ENCODE data around the gene TGFB1. TPM values are rescaled to one million over a fixed set of nuclear protein-coding genes. Genes with fewer than 3 reads are reported as not detected.
A peak's percentile ranks its signal among the peaks of the same experiment; 100 is the strongest.

The TGFB1 gene
- total and polyA plus RNA-seq, 2 of the 13 experiments (the other 11 are each of a cell fraction or from before 2014, with no cell fraction given): 4.1 to 5.4 TPM

DNA sequence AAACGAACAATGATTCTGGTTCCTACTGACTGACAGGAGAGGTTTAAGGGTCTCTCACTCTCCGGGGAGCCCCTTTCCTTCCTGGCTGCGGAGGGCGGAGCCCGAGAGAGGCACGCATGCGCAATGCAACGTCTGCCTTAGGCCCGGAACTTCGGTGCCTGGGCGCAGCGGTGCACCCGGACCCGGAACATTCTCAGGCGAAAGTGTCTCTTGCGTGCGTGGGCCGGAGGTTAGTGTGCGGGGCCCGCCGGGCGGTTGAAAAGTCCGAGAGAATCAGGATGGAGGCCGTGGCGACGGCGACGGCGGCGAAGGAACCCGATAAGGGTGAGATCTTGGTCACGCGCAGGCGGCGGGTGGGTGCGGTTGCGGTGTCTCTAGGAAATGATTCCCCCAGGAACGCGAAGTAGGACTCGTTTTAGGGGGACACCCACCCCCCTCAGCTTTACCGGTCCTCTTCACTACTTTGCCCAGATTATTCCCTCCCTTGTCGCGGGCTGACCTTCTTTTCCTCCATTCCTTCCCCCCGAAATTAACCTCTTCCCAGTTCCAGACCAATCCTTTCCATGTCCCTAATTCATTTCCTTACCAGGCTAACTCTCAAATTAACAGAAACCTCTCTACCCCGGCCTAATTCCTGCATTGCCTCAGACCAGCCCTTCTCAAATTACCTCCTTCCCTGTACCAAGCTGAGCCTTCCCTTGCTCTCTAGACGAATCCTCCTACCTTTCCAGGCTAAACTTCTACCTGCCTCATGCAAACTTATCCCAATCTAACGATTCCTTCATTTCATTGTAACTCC lies 43.5 kb downstream of the TGFB1 start, which contains the start of gene CCDC97 (continued):
- TF ChIP-seq, protein P1, sequence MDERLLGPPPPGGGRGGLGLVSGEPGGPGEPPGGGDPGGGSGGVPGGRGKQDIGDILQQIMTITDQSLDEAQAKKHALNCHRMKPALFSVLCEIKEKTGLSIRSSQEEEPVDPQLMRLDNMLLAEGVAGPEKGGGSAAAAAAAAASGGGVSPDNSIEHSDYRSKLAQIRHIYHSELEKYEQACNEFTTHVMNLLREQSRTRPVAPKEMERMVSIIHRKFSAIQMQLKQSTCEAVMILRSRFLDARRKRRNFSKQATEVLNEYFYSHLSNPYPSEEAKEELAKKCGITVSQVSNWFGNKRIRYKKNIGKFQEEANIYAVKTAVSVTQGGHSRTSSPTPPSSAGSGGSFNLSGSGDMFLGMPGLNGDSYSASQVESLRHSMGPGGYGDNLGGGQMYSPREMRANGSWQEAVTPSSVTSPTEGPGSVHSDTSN (CRISPR knock-in tag; IDR thresholded peaks at IDR 0.05): no peak
- peak; percentile 51; the same call in 1 of the 2 replicates for TF ChIP-seq ZNF337 (CRISPR knock-in tag; IDR thresholded peaks at IDR 0.05; ENCODE audit: borderline replicate concordance, low read depth)
- TF ChIP-seq KAT7 (CRISPR knock-in tag; IDR thresholded peaks at IDR 0.05; ENCODE audit: borderline replicate concordance): peak; percentile 96; the same call in 1 of the 2 replicates
- TF ChIP-seq ETV6 (CRISPR knock-in tag; conservative IDR thresholded peaks at IDR 0.05): peak; percentile 39; the same call in 1 of the 2 replicates
- TF ChIP-seq, protein P2, sequence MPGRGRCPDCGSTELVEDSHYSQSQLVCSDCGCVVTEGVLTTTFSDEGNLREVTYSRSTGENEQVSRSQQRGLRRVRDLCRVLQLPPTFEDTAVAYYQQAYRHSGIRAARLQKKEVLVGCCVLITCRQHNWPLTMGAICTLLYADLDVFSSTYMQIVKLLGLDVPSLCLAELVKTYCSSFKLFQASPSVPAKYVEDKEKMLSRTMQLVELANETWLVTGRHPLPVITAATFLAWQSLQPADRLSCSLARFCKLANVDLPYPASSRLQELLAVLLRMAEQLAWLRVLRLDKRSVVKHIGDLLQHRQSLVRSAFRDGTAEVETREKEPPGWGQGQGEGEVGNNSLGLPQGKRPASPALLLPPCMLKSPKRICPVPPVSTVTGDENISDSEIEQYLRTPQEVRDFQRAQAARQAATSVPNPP (CRISPR knock-in tag; IDR thresholded peaks at IDR 0.05): peak; percentile 51; the same call in 1 of the 2 replicates
- no peak for TF ChIP-seq PAX8 (CRISPR knock-in tag; IDR thresholded peaks at IDR 0.05; ENCODE audit: borderline replicate concordance)
- TF ChIP-seq, protein P3, sequence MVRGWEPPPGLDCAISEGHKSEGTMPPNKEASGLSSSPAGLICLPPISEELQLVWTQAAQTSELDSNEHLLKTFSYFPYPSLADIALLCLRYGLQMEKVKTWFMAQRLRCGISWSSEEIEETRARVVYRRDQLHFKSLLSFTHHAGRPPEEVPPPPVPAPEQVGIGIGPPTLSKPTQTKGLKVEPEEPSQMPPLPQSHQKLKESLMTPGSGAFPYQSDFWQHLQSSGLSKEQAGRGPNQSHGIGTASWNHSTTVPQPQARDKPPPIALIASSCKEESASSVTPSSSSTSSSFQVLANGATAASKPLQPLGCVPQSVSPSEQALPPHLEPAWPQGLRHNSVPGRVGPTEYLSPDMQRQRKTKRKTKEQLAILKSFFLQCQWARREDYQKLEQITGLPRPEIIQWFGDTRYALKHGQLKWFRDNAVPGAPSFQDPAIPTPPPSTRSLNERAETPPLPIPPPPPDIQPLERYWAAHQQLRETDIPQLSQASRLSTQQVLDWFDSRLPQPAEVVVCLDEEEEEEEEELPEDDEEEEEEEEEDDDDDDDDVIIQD (CRISPR knock-in tag; IDR thresholded peaks at IDR 0.05; ENCODE audit: low read depth): peak; percentile 21; the same call in 1 of the 2 replicates
- TF ChIP-seq STAG1 (CRISPR knock-in tag; IDR thresholded peaks at IDR 0.05): no peak
- peak; percentile 84; the same call in 1 of the 2 replicates for TF ChIP-seq SIN3A (IDR thresholded peaks at IDR 0.05; ENCODE audit: borderline replicate concordance, low read depth, low read length)
- peak; percentile 53 for TF ChIP-seq YY1 (IDR thresholded peaks at IDR 0.05; ENCODE audit: insufficient read depth, insufficient replicate concordance, low read depth, low read length)
- TF ChIP-seq, protein P4, sequence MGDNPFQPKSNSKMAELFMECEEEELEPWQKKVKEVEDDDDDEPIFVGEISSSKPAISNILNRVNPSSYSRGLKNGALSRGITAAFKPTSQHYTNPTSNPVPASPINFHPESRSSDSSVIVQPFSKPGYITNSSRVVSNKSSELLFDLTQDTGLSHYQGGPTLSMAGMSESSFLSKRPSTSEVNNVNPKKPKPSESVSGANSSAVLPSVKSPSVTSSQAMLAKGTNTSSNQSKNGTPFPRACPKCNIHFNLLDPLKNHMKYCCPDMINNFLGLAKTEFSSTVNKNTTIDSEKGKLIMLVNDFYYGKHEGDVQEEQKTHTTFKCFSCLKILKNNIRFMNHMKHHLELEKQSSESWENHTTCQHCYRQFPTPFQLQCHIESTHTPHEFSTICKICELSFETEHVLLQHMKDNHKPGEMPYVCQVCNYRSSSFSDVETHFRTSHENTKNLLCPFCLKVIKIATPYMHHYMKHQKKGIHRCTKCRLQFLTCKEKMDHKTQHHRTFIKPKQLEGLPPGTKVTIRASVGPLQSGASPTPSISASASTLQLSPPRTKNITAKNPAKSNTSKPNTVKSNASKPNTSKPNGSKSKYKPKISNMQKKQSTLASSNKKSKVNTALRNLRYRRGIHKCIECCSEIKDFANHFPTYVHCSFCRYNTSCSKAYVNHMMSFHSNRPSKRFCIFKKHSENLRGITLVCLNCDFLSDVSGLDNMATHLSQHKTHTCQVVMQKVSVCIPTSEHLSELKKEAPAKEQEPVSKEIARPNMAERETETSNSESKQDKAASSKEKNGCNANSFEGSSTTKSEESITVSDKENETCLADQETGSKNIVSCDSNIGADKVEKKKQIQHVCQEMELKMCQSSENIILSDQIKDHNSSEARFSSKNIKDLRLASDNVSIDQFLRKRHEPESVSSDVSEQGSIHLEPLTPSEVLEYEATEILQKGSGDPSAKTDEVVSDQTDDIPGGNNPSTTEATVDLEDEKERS (CRISPR knock-in tag; IDR thresholded peaks at IDR 0.05): 0 out of 2 replicates have a peak, but pooled peaks have one; percentile 75

Data from HepG2 (cell line).